Stomach (tissue), 9 donors: ENCODE results near the gene OTUD5. TPM values are rescaled to one million over a fixed set of nuclear protein-coding genes. Genes with fewer than 3 reads are reported as not detected.

Source experiments
- DNase-seq, 2 donors: peaks; one replicate each; pipeline versions ENCODE4 v3.0.0 to v3.0.0-alpha.2; 2013 to 2019
- H3K27ac ChIP-seq, 5 donors: fragments of 200-600 bp in 4 of 5; sonication (generic) in 4 of 5; one replicate each; pipeline ENCODE4 v1.5.1; 2013 to 2019; ENCODE audit warnings: mild to moderate bottlenecking in 1 of 5, moderate library complexity in 1 of 5
- H3K27me3 ChIP-seq, 3 donors: fragments of 200-600 bp; sonication (generic); one replicate each; pipeline ENCODE4 v1.5.1; 2017 to 2019; ENCODE audit warnings: mixed run types in 1 of 3
- H3K36me3 ChIP-seq, 4 donors: fragments of 200-600 bp; sonication (generic); 1 replicate in 3 of 4; 2 replicates in 1 of 4; pipeline ENCODE4 v1.5.1; 2016 to 2019
- H3K4me1 ChIP-seq, 4 donors: fragments of 200-600 bp; sonication (generic); one replicate each; pipeline ENCODE4 v1.5.1; 2016 to 2019
- H3K4me3 ChIP-seq, 4 donors: fragments of 200-600 bp; sonication (generic) in 3 of 4; one replicate each; pipeline ENCODE4 v1.5.1; 2016 to 2019; ENCODE audit warnings: mild to moderate bottlenecking in 1 of 4
- H3K9me3 ChIP-seq, 4 donors: fragments of 200-600 bp; sonication (generic); one replicate each; pipeline ENCODE4 v1.5.1; 2016 to 2019
- CTCF ChIP-seq, 7 experiments: fragments of 450-650 bp in 4 of 7; fragments of 200-600 bp in 3 of 7; sonication (generic) in 3 of 7; IDR thresholded peaks; one replicate each; pipeline ENCODE4 v1.5.1; 2016 to 2019; ENCODE audit warnings: antibody characterized with exemption in 7 of 7, control low read depth in 2 of 7, mild to moderate bottlenecking in 1 of 7
- EP300 ChIP-seq: sonication (generic); formaldehyde crosslinking; IDR thresholded peaks from one replicate; pipeline ENCODE4 v1.6.1; 2017; ENCODE audit warnings: antibody characterized with exemption
- POLR2A ChIP-seq, 4 donors: fragments of 450-650 bp; IDR thresholded peaks; one replicate each; pipeline ENCODE4 v1.6.1; 2016; ENCODE audit warnings: antibody characterized with exemption in 4 of 4, control low read depth in 2 of 4, mild to moderate bottlenecking in 1 of 4, moderate library complexity in 1 of 4
- POLR2AphosphoS5 ChIP-seq, 3 donors: sonication (generic); formaldehyde crosslinking; IDR thresholded peaks; one replicate each; pipeline ENCODE4 v1.6.1; 2016; ENCODE audit warnings: antibody characterized with exemption in 3 of 3
- WGBS, 5 donors: extraction: QIAGEN DNeasy Blood & Tissue Kit in 3 of 5; methylation state at CpG; one replicate each; pipeline versions ENCODE4 v1.1.5 to v1.1.7; 2013 to 2018; 5-methylcytosine and 5-hydroxymethylcytosine counted together
- intact Hi-C: fragments of 100-400 bp; cut with DNase I; formaldehyde crosslinking; loops from one replicate; pipeline ENCODE4 v1.15.1; 2023; ENCODE audit warnings: low total_unique reads
- polyA plus RNA-seq, 3 donors: library from polyadenylated mRNA; stranded (reverse); fragments of 200-250 nt; gene quantifications; one replicate each; pipeline ENCODE4 v1.2.3, GENCODE V29; 2013
- total RNA-seq, 5 donors: library from RNA; depleted of rRNA; stranded (reverse); fragments of >200 nt; gene quantifications; one replicate each; pipeline versions ENCODE4 v1.1.0 to v1.2.3, GENCODE V29; 2014 to 2016
- donor health status: healthy with polysubstance abuse.
- donor health status: Bipolar disorder and iron deficiency.
- donor health status: healthy.

The OTUD5 gene
- total and polyA plus RNA-seq, 8 donors, result 16.1 to 163 (median 22.8) TPM

GRCh38 chrX:48997865-48998264 lies 40.5 kb upstream of the OTUD5 start:
- no peak for DNase-seq
- WGBS, 5 donors, result 70 to 89% (median 75%) methylated on average over 1 of the region's 1 CpG
- intact Hi-C loops, result no loop called here
- Histone ChIP-seq H3K4me3 (no peak overlapping the region), H3K27me3 (no peaks in the 10 kb centered on the region), H3K36me3 (peaks cover 6 to 50% (median 48%) of the 10 kb centered on the region in 4 donors), H3K27ac (no peak overlapping the region), H3K4me1 (peaks cover 0 to 17% (median 11%) of the 10 kb centered on the region in 4 donors), H3K9me3 (peaks cover 0 to 15% (median 5%) of the 10 kb centered on the region in 4 donors)
- TF ChIP-seq POLR2AphosphoS5 (IDR thresholded peaks at IDR 0.05) (no peak), CTCF (IDR thresholded peaks at IDR 0.05) (no peak), POLR2A (IDR thresholded peaks at IDR 0.05) (no peak), EP300 (no peak)

- H3K36me3 ChIP-seq, result peaks cover 7 to 54% (median 52%) of the 10 kb centered on the region in 4 donors
- peaks cover 0 to 15% (median 5%) of the 10 kb centered on the region in 4 donors for H3K9me3 ChIP-seq
- no peak for DNase-seq
- WGBS, 5 donors, result 85 to 100% (median 93%) methylated on average over 3 of the region's 3 CpGs
- H3K4me3 ChIP-seq, result no peak overlapping the region
- no peak overlapping the region for H3K27ac ChIP-seq
- no peaks in the 10 kb centered on the region for H3K27me3 ChIP-seq
- peaks cover 0 to 17% (median 11%) of the 10 kb centered on the region in 4 donors for H3K4me1 ChIP-seq
- intact Hi-C loops, result no loop called here
- TF ChIP-seq EP300 (no peak), POLR2AphosphoS5 (IDR thresholded peaks at IDR 0.05) (no peak), CTCF (IDR thresholded peaks at IDR 0.05) (no peak), POLR2A (IDR thresholded peaks at IDR 0.05) (no peak)
Observed at GRCh38 chrX:48997455-48997854, 40.0 kb upstream of the OTUD5 start.

GRCh38 chrX:48996969-48997368 lies 39.6 kb upstream of the OTUD5 start:
- intact Hi-C loops, result no loop called here
- Histone ChIP-seq H3K36me3 (peaks cover 7 to 59% (median 57%) of the 10 kb centered on the region in 4 donors), H3K27me3 (no peaks in the 10 kb centered on the region), H3K4me3 (no peak overlapping the region), H3K4me1 (peaks cover 0 to 17% (median 11%) of the 10 kb centered on the region in 4 donors), H3K27ac (no peak overlapping the region), H3K9me3 (peaks cover 0 to 15% (median 3%) of the 10 kb centered on the region in 4 donors)
- TF ChIP-seq POLR2A (IDR thresholded peaks at IDR 0.05) (no peak), EP300 (no peak), CTCF (IDR thresholded peaks at IDR 0.05) (no peak), POLR2AphosphoS5 (IDR thresholded peaks at IDR 0.05) (no peak)
- 61 to 81% (median 74%) methylated on average over 5 to 6 of the region's 6 CpGs for WGBS, 5 donors
- no peak for DNase-seq

GRCh38 chrX:48992341-48992740 lies 34.9 kb upstream of the OTUD5 start:
- H3K9me3 ChIP-seq, result peaks cover 0 to 6% (median 0%) of the 10 kb centered on the region in 4 donors
- peaks cover 7 to 93% (median 86%) of the 10 kb centered on the region in 4 donors for H3K36me3 ChIP-seq
- no peak for TF ChIP-seq POLR2AphosphoS5 (IDR thresholded peaks at IDR 0.05)
- TF ChIP-seq POLR2A (IDR thresholded peaks at IDR 0.05), result no peak
- no peak for TF ChIP-seq CTCF (IDR thresholded peaks at IDR 0.05)
- no peak for TF ChIP-seq EP300
- intact Hi-C loops, result no loop called here
- H3K4me3 ChIP-seq, result no peak overlapping the region
- no peaks in the 10 kb centered on the region for H3K4me1 ChIP-seq
- H3K27ac ChIP-seq, result no peak overlapping the region
- no peak for DNase-seq
- H3K27me3 ChIP-seq, result no peaks in the 10 kb centered on the region
